HG02943 (cell line): ENCODE data around the gene EIF4G1.
"Not testable (repeated sequence)": the region's sequence is repeated elsewhere in the genome, so short reads cannot be mapped to it uniquely, and the experiment has no call there.

Experiments
- ATAC-seq: cut with Tn5 transposase; IDR thresholded peaks from one replicate; pipeline ENCODE4 v1.9.1; 2021; ENCODE audit warnings: mild to moderate bottlenecking, low read depth, moderate library complexity; ENCODE audit not compliant: unreplicated experiment

The EIF4G1 gene, protein sequence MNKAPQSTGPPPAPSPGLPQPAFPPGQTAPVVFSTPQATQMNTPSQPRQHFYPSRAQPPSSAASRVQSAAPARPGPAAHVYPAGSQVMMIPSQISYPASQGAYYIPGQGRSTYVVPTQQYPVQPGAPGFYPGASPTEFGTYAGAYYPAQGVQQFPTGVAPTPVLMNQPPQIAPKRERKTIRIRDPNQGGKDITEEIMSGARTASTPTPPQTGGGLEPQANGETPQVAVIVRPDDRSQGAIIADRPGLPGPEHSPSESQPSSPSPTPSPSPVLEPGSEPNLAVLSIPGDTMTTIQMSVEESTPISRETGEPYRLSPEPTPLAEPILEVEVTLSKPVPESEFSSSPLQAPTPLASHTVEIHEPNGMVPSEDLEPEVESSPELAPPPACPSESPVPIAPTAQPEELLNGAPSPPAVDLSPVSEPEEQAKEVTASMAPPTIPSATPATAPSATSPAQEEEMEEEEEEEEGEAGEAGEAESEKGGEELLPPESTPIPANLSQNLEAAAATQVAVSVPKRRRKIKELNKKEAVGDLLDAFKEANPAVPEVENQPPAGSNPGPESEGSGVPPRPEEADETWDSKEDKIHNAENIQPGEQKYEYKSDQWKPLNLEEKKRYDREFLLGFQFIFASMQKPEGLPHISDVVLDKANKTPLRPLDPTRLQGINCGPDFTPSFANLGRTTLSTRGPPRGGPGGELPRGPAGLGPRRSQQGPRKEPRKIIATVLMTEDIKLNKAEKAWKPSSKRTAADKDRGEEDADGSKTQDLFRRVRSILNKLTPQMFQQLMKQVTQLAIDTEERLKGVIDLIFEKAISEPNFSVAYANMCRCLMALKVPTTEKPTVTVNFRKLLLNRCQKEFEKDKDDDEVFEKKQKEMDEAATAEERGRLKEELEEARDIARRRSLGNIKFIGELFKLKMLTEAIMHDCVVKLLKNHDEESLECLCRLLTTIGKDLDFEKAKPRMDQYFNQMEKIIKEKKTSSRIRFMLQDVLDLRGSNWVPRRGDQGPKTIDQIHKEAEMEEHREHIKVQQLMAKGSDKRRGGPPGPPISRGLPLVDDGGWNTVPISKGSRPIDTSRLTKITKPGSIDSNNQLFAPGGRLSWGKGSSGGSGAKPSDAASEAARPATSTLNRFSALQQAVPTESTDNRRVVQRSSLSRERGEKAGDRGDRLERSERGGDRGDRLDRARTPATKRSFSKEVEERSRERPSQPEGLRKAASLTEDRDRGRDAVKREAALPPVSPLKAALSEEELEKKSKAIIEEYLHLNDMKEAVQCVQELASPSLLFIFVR (N-terminal part only)

DNA sequence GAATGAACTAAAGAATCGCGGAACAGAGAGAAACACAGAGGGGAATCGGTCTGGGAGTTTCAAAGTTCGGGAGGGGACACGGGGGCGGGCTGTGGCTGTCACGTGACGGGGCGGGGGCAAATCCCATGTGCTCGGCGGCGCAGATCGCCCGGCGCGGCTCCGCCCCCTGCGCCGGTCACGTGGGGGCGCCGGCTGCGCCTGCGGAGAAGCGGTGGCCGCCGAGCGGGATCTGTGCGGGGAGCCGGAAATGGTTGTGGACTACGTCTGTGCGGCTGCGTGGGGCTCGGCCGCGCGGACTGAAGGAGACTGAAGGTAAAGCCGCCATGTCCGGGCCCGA, at the start of gene EIF4G1:
Gene EIF4G1, plus strand, starts transcription at position 244 of the 337 bp plus-strand sequence. CDS start 1,191 bp downstream, outside the sequence.
- ATAC-seq = peak; percentile 78

DNA sequence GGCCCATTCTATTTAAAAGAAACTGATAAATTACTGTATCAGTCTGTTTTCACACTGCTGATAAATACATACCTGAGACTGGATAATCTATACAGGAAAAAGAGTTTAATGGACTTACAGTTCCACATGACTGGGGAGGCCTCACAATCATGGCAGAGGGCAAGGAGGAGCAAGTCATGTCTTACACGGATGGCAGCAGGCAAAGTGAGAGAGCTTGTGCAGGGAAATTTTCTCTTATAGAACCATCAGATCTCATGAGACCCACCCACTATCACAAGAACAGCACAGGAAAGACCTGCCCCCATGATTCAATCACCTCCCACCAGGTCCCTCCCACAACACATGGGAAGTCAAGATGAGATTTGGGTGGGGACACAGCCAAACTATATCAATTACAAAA, 47.2 kb upstream of the EIF4G1 start:
- ATAC-seq = not testable (repeated sequence)

DNA sequence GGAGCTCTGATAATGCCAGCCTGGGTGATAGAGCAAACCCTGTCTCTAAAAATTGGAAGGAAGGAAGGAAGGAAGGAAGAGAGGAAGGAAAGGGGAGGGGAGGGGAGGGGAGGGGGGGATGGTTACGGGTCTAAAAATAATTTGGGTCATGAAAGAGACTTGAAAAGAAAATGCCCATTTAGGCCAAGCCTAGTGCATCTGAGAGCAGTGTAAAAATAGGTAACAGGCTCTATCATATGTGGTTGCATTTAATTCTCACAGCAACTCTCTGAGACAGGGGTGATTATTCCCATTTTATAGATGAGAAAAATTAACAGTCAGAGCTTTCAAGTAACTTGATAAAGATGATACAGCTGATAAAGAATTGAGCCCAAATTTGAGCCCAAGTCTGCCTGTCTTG, 42.1 kb upstream of the EIF4G1 start:
- ATAC-seq = no peak

DNA sequence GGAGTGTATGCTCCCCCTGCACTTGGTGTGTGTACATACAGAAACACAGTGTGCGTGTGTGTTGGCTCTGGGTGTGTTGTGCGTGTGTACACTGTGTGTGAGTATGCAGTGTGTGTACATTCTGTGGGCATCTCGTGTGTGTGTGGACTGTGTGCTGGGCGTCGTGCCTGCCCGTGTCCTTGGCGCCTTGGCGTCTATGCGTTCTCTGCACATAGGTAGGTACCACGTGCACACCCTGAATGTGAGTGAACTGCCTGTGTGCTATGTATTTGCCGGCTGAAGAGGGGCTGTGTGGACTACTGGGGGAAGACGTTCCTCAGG, 39.1 kb upstream of the EIF4G1 start:
- ATAC-seq = no peak

DNA sequence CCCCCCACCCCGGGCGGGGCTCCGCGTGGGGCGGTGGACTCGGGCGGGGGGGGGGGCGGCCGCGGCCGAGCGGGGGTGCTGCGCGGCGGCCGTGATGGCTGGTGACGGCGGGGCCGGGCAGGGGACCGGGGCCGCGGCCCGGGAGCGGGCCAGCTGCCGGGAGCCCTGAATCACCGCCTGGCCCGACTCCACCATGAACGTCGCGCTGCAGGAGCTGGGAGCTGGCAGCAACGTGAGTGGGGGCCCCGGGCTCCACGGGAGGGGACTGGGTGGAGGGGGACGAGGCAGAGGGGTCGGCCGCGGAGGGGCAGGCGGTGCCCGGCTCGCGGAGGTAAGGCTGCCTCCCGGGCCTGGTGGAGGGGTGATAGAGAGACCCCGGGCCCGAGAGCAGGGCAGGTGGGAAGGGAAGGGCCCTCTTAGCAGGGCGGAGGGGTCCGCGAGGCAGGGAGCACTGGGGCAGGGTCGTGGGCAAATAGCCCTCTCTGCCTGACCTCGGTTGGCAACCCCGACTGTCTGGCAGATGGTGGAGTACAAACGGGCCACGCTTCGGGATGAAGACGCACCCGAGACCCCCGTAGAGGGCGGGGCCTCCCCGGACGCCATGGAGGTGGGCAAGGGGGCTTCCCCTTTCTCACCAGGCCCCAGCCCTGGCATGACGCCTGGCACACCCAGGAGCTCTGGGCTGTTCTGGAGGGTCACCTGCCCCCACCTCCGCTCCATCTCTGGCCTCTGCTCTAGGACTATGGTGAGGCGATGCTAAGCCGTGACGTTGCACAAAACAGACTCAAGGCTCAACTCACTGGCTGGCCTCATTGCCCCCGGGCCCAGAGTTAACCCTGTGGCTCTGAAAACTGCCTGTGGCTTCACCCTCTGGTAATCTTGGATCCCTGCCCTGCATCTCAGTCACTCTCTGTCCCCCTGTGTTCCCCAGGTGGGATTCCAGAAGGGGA, 38.2 kb upstream of the EIF4G1 start, which contains the start of gene ECE2:
Gene ECE2, plus strand, starts transcription at position 62 of the 950 bp plus-strand sequence. Its CDS starts 132 bp downstream, at position 194.
- no peak for ATAC-seq

DNA sequence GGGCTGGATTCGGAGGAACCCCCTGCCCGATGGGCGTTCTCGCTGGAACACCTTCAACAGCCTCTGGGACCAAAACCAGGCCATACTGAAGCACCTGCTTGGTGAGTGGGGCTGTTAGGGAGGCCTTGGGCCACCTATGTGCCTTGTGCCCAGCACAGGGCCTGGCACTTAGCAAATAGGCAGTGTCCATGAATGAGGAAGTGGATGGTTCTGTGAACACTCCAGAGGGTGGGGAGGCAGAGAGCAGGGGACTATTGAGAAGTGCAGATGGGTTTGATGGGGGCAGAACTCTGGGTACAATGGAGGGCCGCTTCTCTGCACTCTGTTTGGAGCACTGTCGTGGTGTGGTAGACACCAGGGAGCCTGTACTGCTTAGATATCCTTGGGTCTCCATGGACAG, 37.0 kb upstream of the EIF4G1 start:
- no peak for ATAC-seq

DNA sequence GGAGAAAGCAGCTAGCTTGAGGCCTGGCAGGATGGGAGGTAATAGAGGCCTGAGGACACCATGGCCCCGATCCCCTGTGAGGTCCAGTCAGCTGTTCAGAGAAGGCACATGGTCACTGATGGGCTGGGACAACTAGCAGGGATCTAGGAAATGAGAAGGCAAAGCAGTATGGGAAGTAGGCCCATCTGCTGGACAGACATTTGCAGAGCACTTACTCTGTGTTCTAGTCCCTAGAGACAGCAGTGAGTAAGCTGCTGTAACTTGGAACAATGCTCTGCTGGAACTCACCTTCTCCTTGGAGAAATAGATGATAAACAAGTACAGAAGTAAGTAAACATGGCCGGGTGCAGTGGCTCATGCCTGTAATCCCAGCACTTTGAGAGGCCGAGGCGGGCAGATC, 31.5 kb upstream of the EIF4G1 start:
- ATAC-seq = no peak

DNA sequence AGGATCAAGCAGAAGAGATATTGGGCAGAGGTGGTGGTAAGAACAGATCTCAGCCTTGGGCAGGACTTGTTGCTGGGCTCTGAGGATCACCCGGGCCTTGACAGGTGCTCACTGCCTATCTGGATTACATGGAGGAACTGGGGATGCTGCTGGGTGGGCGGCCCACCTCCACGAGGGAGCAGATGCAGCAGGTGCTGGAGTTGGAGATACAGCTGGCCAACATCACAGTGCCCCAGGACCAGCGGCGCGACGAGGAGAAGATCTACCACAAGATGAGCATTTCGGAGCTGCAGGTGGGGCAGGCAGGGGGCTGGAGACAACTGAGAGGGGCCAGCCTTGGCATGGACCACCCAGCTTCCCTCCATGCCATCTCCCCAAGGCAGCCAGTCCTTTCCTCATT, 30.7 kb upstream of the EIF4G1 start:
- ATAC-seq = no peak

DNA sequence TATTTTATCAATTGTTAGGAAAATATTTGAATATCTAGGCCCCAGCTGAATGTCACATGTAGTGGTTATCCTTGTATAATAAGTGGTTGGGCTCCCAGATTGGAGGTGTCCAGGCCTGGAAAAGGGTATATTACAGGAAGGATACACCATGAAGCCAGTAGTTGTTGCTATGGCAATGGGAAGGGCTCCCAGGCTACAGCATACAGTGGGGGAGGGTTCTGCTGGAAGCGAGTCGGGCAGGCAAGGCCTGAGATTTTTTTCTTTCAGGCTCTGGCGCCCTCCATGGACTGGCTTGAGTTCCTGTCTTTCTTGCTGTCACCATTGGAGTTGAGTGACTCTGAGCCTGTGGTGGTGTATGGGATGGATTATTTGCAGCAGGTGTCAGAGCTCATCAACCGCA, 29.7 kb upstream of the EIF4G1 start:
- ATAC-seq = no peak

DNA sequence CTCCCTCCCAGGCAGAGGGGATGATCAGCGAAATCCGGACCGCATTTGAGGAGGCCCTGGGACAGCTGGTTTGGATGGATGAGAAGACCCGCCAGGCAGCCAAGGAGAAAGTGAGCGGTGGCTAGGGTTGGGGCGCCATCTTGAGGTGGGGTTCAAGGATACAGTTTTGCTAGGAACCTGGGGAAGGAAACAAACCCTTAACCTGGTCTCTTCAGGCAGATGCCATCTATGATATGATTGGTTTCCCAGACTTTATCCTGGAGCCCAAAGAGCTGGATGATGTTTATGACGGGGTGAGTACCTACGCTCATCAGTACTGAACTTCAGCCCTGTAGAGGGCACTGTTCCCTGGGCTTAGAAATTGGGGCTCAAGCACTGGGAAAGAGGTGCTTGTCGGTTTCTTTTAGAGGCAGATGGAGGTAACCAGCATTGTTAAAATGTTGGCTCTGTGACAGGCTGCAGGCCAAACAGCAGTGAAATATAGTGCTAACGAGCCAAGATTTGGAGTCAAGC, 24.9 kb upstream of the EIF4G1 start:
- ATAC-seq = no peak

DNA sequence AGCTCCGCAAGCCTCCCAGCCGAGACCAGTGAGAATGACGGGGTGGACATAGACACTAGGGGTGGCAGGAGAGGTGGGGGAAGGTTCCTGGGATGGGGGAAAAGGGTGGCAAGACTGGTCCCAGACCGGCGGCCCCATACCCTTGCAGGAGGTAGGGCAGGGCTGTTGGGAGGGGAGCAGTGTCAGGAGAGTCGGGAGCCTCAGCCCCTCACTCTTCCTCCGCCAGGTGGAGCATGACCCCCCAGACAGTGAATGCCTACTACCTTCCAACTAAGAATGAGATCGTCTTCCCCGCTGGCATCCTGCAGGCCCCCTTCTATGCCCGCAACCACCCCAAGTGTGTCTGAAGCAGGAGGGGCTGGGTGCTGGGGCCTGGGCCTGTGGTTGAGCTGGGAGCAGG, 24.1 kb upstream of the EIF4G1 start:
- no peak for ATAC-seq

DNA sequence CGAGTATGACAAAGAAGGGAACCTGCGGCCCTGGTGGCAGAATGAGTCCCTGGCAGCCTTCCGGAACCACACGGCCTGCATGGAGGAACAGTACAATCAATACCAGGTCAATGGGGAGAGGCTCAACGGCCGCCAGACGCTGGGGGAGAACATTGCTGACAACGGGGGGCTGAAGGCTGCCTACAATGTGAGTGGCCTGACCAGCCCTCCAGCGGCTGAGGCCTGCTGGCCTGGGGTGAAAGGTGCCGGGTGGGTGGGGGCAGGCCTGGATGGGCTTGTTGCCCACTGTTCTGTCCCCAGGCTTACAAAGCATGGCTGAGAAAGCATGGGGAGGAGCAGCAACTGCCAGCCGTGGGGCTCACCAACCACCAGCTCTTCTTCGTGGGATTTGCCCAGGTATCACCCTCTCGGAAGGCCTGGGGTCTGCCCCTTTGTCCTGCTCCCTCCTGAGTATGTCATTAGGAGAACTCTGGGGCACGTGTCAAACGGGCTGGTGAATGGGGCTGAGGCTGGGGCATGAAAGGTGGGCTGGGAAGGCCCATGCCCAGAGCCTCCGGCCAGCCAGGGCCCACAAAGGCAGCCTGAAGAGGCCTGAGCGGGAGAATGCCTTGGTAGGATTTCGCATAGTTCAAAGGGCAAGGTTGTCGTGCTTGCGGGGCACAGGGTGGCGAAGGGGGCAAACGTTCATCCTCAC, 23.2 kb upstream of the EIF4G1 start:
- no peak for ATAC-seq

DNA sequence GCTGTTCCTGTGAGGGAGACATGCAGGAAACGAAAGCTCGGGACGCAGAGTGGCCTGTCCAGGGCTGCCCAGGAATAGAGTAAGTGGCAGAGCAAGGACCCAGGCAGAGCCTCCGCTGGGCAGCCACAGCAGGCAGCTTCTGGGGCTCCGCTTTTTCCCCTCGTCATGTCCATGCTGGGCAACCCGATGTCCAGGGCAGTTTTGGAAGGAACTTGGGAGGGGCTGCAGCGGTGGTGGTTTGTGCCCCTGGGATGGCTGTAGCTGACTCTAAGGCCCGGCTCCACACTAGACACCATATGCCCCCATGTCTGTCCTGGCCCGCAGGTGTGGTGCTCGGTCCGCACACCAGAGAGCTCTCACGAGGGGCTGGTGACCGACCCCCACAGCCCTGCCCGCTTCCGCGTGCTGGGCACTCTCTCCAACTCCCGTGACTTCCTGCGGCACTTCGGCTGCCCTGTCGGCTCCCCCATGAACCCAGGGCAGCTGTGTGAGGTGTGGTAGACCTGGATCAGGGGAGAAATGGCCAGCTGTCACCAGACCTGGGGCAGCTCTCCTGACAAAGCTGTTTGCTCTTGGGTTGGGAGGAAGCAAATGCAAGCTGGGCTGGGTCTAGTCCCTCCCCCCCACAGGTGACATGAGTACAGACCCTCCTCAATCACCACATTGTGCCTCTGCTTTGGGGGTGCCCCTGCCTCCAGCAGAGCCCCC, 22.5 kb upstream of the EIF4G1 start:
- ATAC-seq = no peak

DNA sequence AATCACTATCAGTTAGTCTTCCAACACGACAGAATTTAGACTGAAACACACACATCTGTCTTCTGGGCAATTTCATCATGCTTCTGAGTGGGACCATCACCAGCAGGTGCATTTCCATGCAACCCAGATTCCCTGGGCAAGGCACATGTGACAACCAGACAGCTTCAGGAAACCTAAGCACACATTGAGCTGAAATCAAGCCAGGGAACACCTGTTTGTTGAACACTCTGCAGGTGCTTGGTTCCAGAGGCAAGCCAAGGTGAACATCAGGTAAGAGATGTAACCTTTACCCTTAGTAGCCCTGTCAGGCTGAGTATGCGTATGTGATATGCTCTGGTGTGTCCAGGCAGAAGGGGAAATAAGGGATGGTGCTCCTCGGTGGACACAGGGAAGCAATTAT, 18.6 kb upstream of the EIF4G1 start:
- ATAC-seq = no peak

DNA sequence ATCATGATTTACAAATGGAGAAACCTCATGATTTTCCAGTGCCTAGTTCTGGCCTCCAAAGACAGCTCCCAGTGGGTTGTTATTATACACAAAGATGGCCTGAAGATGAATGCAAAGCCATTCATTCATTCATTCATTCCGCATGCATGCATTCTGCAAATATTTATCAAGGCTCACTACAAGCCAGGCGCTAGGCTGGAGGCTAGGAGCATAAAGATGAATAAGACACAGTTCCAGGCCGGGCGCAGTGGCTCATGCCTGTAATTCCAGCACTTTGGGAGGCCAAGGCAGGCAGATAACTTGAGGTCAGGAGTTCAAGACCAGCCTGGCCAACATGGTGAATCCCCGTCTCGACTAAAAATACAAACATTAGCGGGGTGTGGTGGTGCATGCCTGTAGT, 17.8 kb upstream of the EIF4G1 start:
- no peak for ATAC-seq

DNA sequence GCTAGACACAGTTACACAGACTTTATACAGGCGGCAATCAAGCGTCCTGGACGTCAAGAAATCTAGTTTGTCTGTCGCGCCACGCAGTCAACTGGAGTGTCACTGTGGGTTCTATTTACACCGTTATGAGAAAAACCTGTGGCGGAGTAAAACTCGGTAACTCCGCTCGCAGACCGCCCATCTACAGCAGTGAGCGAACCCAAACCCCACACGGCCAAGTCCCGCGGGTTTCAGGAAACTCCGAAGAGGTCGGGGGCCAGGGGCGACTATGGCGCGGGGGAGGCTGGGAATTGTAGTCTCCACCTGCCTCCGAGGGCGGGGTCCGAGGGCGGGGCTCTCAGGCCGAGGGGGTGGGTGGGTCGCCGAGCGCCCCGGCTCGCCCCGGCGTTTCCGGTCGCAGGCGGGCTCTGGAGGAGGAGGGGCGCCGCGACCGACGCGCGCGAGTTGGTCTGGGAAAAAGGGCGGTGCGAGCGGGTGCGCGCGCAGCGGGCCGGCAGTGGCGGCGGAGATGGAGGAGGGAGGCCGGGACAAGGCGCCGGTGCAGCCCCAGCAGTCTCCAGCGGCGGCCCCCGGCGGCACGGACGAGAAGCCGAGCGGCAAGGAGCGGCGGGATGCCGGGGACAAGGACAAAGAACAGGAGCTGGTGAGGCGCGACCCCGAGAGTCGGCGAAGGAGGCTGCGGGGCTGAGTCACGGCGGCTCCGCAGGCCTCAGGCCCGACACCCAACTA, 15.5 kb upstream of the EIF4G1 start, which contains the start of gene PSMD2:
Gene PSMD2, plus strand, starts transcription at position 483 of the 729 bp plus-strand sequence. Its CDS starts 26 bp downstream, at position 509.
- peak; percentile 85 for ATAC-seq

DNA sequence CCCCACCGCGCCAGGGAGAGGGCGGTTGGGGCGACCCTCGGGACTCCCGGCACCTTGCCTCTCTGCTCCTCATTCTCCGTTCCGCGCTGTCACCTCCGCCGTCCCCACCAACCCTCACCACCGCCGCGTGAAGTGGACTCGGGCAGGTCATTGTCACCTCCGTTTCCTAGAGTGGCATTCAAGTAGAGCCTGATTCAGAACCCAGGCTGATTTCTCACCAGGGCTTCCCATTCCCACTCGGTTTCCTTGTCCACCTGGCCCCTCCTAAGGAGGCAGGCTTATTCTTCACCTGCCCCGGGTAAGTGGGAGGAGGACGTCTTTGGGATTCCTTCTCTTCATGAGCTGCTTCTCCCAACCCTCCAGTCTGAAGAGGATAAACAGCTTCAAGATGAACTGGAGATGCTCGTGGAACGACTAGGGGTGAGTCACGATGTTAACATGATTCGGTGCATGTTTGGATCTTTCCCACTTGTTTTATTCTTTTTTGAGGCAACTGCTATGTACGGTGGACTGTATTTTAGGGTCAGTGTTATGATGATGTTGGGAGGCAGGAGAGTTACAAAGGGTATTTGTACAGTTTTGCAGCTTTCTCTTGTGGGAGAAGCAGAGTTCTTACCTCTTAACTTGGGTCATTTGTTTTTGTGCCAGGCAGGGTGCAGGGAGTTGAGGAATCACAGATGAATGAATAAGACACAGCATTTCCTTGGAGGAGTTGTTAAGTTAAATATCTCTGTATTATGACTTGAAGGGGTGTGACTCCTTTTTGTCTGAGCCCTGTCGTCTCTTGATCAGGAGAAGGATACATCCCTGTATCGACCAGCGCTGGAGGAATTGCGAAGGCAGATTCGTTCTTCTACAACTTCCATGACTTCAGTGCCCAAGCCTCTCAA, 14.7 kb upstream of the EIF4G1 start:
- ATAC-seq = peak; percentile 21
